Smooth muscle cell (in vitro differentiated cells): ENCODE measurements around the gene CTU1. TPM values are rescaled to one million over a fixed set of nuclear protein-coding genes. Genes with fewer than 3 reads are reported as not detected.

Source experiments
- polyA plus RNA-seq: library from polyadenylated mRNA; unstranded; fragments of >200 nt; fragmentation: Nextera tagmentation; extraction: Ambion mirVana; gene quantifications from 2 replicates; pipeline ENCODE4 v1.2.1, GENCODE V29; 2016
- total RNA-seq: library from RNA; depleted of rRNA; stranded (reverse); fragments of >200 nt; gene quantifications from 2 replicates; pipeline ENCODE4 v1.2.3, GENCODE V29; 2014

The CTU1 gene
- total and polyA plus RNA-seq, 2 experiments from 2014 or later, result 4.7 to 9.8 TPM

Other genes starting within 250 kb of the CTU1 start
- gene KLK2, start 235.0 kb downstream of the CTU1 start, total RNA-seq, result not detected in 2 replicates
- not detected in 2 replicates for gene KLK2, start 235.0 kb downstream of the CTU1 start, polyA plus RNA-seq
- gene KLK4, start 197.0 kb downstream of the CTU1 start, total RNA-seq, result not detected in 2 replicates
- gene KLK4, start 197.0 kb downstream of the CTU1 start, polyA plus RNA-seq, result 0.80 and 0.82 TPM in 2 replicates
- gene KLK5, start 155.4 kb downstream of the CTU1 start, total RNA-seq, result 0.18 and 1.2 TPM in 2 replicates
- 0.38 TPM in 1 of 2 replicates, not detected in the other for gene KLK5, start 155.4 kb downstream of the CTU1 start, polyA plus RNA-seq
- gene KLK6, start 138.8 kb downstream of the CTU1 start, total RNA-seq, result 9.5 and 20.7 TPM in 2 replicates
- gene KLK6, start 138.8 kb downstream of the CTU1 start, polyA plus RNA-seq, result 7.1 and 29.5 TPM in 2 replicates
- 5.8 TPM in 1 of 2 replicates, not detected in the other for gene KLK7, start 124.5 kb downstream of the CTU1 start, total RNA-seq
- 0.25 TPM in 1 of 2 replicates, not detected in the other for gene KLK7, start 124.5 kb downstream of the CTU1 start, polyA plus RNA-seq
- gene KLK8, start 106.8 kb downstream of the CTU1 start, total RNA-seq, result 1.7 and 11.6 TPM in 2 replicates
- gene KLK8, start 106.8 kb downstream of the CTU1 start, polyA plus RNA-seq, result 4.3 TPM in 1 of 2 replicates, not detected in the other
- 3.6 and 10.8 TPM in 2 replicates for gene KLK10, start 88.7 kb downstream of the CTU1 start, total RNA-seq
- gene KLK10, start 88.7 kb downstream of the CTU1 start, polyA plus RNA-seq, result 3.8 and 8.5 TPM in 2 replicates
- 2.1 and 3.2 TPM in 2 replicates for gene KLK11, start 81.8 kb downstream of the CTU1 start, total RNA-seq
- gene KLK11, start 81.8 kb downstream of the CTU1 start, polyA plus RNA-seq, result 0.97 TPM in 1 of 2 replicates, not detected in the other
- 0.81 and 1.9 TPM in 2 replicates for gene KLK12, start 73.4 kb downstream of the CTU1 start, total RNA-seq
- gene KLK12, start 73.4 kb downstream of the CTU1 start, polyA plus RNA-seq, result 1.7 and 2.2 TPM in 2 replicates
- gene KLK13, start 43.3 kb downstream of the CTU1 start, total RNA-seq, result 0.72 and 1.6 TPM in 2 replicates
- 0.19 and 1.3 TPM in 2 replicates for gene KLK13, start 43.3 kb downstream of the CTU1 start, polyA plus RNA-seq
- gene KLK14, start 25.5 kb downstream of the CTU1 start, total RNA-seq, result 5.5 and 12.3 TPM in 2 replicates
- gene KLK14, start 25.5 kb downstream of the CTU1 start, polyA plus RNA-seq, result 2.0 and 7.7 TPM in 2 replicates
- gene SIGLEC9, start 16.5 kb upstream of the CTU1 start, total RNA-seq, result not detected in 2 replicates
- not detected in 2 replicates for gene SIGLEC9, start 16.5 kb upstream of the CTU1 start, polyA plus RNA-seq
- not detected in 2 replicates for gene SIGLEC7, start 33.9 kb upstream of the CTU1 start, total RNA-seq
- gene SIGLEC7, start 33.9 kb upstream of the CTU1 start, polyA plus RNA-seq, result not detected in 2 replicates
- gene CD33, start 116.7 kb upstream of the CTU1 start, total RNA-seq, result not detected in 2 replicates
- gene CD33, start 116.7 kb upstream of the CTU1 start, polyA plus RNA-seq, result not detected in 2 replicates
- gene SIGLECL1, start 142.7 kb upstream of the CTU1 start, total RNA-seq, result not detected in 2 replicates
- not detected in 2 replicates for gene SIGLECL1, start 142.7 kb upstream of the CTU1 start, polyA plus RNA-seq
- gene IGLON5, start 203.2 kb upstream of the CTU1 start, total RNA-seq, result 3.5 and 4.6 TPM in 2 replicates
- gene IGLON5, start 203.2 kb upstream of the CTU1 start, polyA plus RNA-seq, result 3.4 and 3.8 TPM in 2 replicates
- 0.63 and 2.2 TPM in 2 replicates for gene VSIG10L, start 233.7 kb upstream of the CTU1 start, total RNA-seq
- gene VSIG10L, start 233.7 kb upstream of the CTU1 start, polyA plus RNA-seq, result 2.5 and 4.2 TPM in 2 replicates